B cell (primary cell): Measurements from ENCODE around the gene ZNF714. TPM values are rescaled to one million over a fixed set of nuclear protein-coding genes. Genes with fewer than 3 reads are reported as not detected.

Experiments
- ATAC-seq: fragments of 200-7000 bp; cut with Tn5 transposase; one replicate; pipeline ENCODE4 v1.10.0; 2021; ENCODE audit warnings: low read depth, mild to moderate bottlenecking, moderate number of reproducible peaks, moderate library complexity
- CTCF ChIA-PET: fragments of 350-600 bp; sonication (Branson Sonifier 250); formaldehyde crosslinking; loops from one replicate; lab custom pipeline; 2021; ENCODE audit warnings: antibody characterized with exemption, inconsistent platforms; lab: Charles Lee
- POLR2A ChIA-PET: fragments of 350-600 bp; sonication (Branson Sonifier 250); formaldehyde crosslinking; loops from one replicate; lab custom pipeline; 2021; ENCODE audit warnings: antibody characterized with exemption; lab: Charles Lee
- DNase-seq: peaks from one replicate; pipeline ENCODE4 v3.0.0; 2013
- H2AFZ ChIP-seq: 2 replicates; pipeline ENCODE4 v1.6.1; 2012; ENCODE audit warnings: mild to moderate bottlenecking, low read depth, low read length; ENCODE audit not compliant: insufficient read depth, poor library complexity, severe bottlenecking
- H3K27ac ChIP-seq, 2 donors: 1 replicate in 1 of 2; 2 replicates in 1 of 2; pipeline ENCODE4 v1.5.1; 2012 to 2013; ENCODE audit warnings: low read length in 2 of 2, mild to moderate bottlenecking in 2 of 2, moderate library complexity in 1 of 2
- H3K27me3 ChIP-seq, 4 experiments: fragments of 200-600 bp in 1 of 4; sonication (generic) in 1 of 4; replicated peaks in 1 of 4; 1 replicate in 2 of 4; 2 replicates in 2 of 4; pipeline versions ENCODE4 v1.6.1 to v1.7.0; 2013 to 2016; ENCODE audit warnings: low read length in 3 of 4, mild to moderate bottlenecking in 2 of 4, mixed read lengths in 1 of 4, moderate library complexity in 1 of 4; ENCODE audit not compliant: insufficient read depth in 4 of 4, control insufficient read depth in 3 of 4; ENCODE audit errors: control extremely low read depth in 1 of 4
- H3K36me3 ChIP-seq, 2 experiments: replicated peaks in 1 of 2; 1 replicate in 1 of 2; 2 replicates in 1 of 2; pipeline versions ENCODE4 v1.6.1 to v1.7.1; 2013; ENCODE audit warnings: low read length in 1 of 2; ENCODE audit not compliant: insufficient read depth in 2 of 2, control insufficient read depth in 1 of 2; ENCODE audit errors: control extremely low read depth in 1 of 2, extremely low read depth in 1 of 2
- H3K4me1 ChIP-seq, 2 donors: fragments of 200-600 bp in 1 of 2; sonication (generic) in 1 of 2; 1 replicate in 1 of 2; 2 replicates in 1 of 2; pipeline versions ENCODE4 v1.5.1 to v1.6.1; 2013 to 2017; ENCODE audit warnings: low read length in 2 of 2; ENCODE audit not compliant: control insufficient read depth in 2 of 2, insufficient read depth in 2 of 2
- H3K4me2 ChIP-seq: replicated peaks from 2 replicates; pipeline ENCODE3; 2012; ENCODE audit warnings: mild to moderate bottlenecking, low read depth, low read length; ENCODE audit not compliant: poor library complexity, severe bottlenecking
- H3K4me3 ChIP-seq, 5 experiments: fragments of 200-600 bp in 1 of 5; sonication (generic) in 1 of 5; 1 replicate in 3 of 5; 2 replicates in 2 of 5; pipeline versions ENCODE4 v1.5.1 to v1.7.0; 2011 to 2016; ENCODE audit warnings: low read length in 4 of 5, mild to moderate bottlenecking in 4 of 5, low read depth in 2 of 5, control low read depth in 1 of 5, moderate library complexity in 1 of 5; ENCODE audit not compliant: insufficient read depth in 1 of 5; ENCODE audit errors: control extremely low read depth in 1 of 5, extremely low read depth in 1 of 5
- H3K79me2 ChIP-seq: fragments of 200-600 bp; sonication (generic); one replicate; pipeline ENCODE4 v1.6.0; 2016; ENCODE audit warnings: low read length; ENCODE audit not compliant: control insufficient read depth, insufficient read depth
- H3K9ac ChIP-seq: fragments of 200-600 bp; sonication (generic); 2 replicates; pipeline ENCODE4 v1.6.1; 2017; ENCODE audit warnings: mild to moderate bottlenecking, low read length, moderate library complexity
- H3K9me3 ChIP-seq, 3 donors: one replicate each; pipeline versions ENCODE4 v1.6.1 to v1.7.1; 2013; ENCODE audit warnings: low read length in 2 of 3; ENCODE audit not compliant: control insufficient read depth in 2 of 3, insufficient read depth in 1 of 3; ENCODE audit errors: control extremely low read depth in 1 of 3
- H4K20me1 ChIP-seq: 2 replicates; pipeline ENCODE4 v1.6.0; 2012; ENCODE audit warnings: mild to moderate bottlenecking, low read length; ENCODE audit not compliant: insufficient read depth, control insufficient read depth, poor library complexity, severe bottlenecking
- H3K27ac Mint-ChIP-seq: one replicate; pipeline ENCODE4 v1.8.0; 2021; ENCODE audit warnings: mixed read lengths
- H3K27me3 Mint-ChIP-seq: one replicate; pipeline ENCODE4 v1.8.0; 2021; ENCODE audit warnings: mixed read lengths
- H3K4me1 Mint-ChIP-seq: one replicate; pipeline ENCODE4 v1.8.0; 2021; ENCODE audit warnings: mixed read lengths
- H3K4me3 Mint-ChIP-seq: one replicate; pipeline ENCODE4 v1.8.0; 2021; ENCODE audit warnings: mixed read lengths
- H3K9me3 Mint-ChIP-seq: one replicate; pipeline ENCODE4 v1.8.0; 2022; ENCODE audit warnings: mixed read lengths; ENCODE audit not compliant: insufficient read depth
- EZH2 ChIP-seq: IDR thresholded peaks from 2 replicates; pipeline ENCODE4 v1.6.1; 2012; ENCODE audit warnings: borderline replicate concordance, low read depth, mild to moderate bottlenecking, moderate library complexity, low read length; ENCODE audit not compliant: insufficient read depth, poor library complexity, severe bottlenecking
- WGBS: methylation state at CpG from one replicate; pipeline ENCODE4 v1.1.5; 2013; ENCODE audit warnings: missing lambda C conversion rate; ENCODE audit not compliant: insufficient coverage; 5-methylcytosine and 5-hydroxymethylcytosine counted together
- intact Hi-C: fragments of 100-400 bp; cut with micrococcal nuclease; formaldehyde crosslinking; loops from one replicate; pipeline ENCODE4 v1.10.0; 2022
- polyA plus RNA-seq: library from polyadenylated mRNA; depleted of rRNA; stranded (reverse); fragments of >200 nt; gene quantifications from 2 replicates; pipeline ENCODE4 v1.2.3, GENCODE V29; 2012
- total RNA-seq, 2 donors: library from RNA; stranded (reverse); fragments of 120-200 nt in 1 of 2; gene quantifications; 1 replicate in 1 of 2; 2 replicates in 1 of 2; pipeline versions ENCODE4 v1.2.3 to v1.2.4, GENCODE V29; 2013 to 2022
- TF ChIP-seq, protein P1 (sequence below): fragments of 200-600 bp; IDR thresholded peaks from one replicate; pipeline ENCODE4 v1.8.0; 2022; ENCODE audit warnings: antibody characterized with exemption, mild to moderate bottlenecking

ZNF714 gene
- total and polyA plus RNA-seq, 2 donors (not counting 1 experiment from before 2014, with no cell fraction given): 4.4 to 10.7 TPM

- H3K36me3 ChIP-seq: peaks cover 19 to 47% of the 10 kb centered on the region in 2 experiments
- WGBS: 100% methylated on average over 1 of the region's 2 CpGs
- CTCF ChIA-PET: interaction anchor here (0.6 kb wide), 1 partner anchor 317 kb away, joined by 3 read pairs; no protein-coding TSS in a partner anchor
These were observed 34.3 kb upstream of the ZNF714 start for GRCh38 chr19:21047716-21048115.

GRCh38 chr19:21052902-21053301, 29.1 kb upstream of the ZNF714 start:
- Histone ChIP-seq H3K4me1 (no peaks in the 10 kb centered on the region), H3K9me3 (peaks cover 19 to 53% (median 47%) of the 10 kb centered on the region in 3 donors), H3K4me2 (no peak overlapping the region), H3K79me2 (peaks cover 41% of the 10 kb centered on the region), H3K4me3 (no peak overlapping the region), H3K27ac (no peak overlapping the region), H3K9ac (no peak overlapping the region), H2AFZ (no peak overlapping the region), H3K27me3 (no peaks in the 10 kb centered on the region), H4K20me1 (no peaks in the 10 kb centered on the region), H3K36me3 (peaks cover 21 to 56% of the 10 kb centered on the region in 2 experiments)
- no peak for TF ChIP-seq EZH2
- TF ChIP-seq, protein P1, sequence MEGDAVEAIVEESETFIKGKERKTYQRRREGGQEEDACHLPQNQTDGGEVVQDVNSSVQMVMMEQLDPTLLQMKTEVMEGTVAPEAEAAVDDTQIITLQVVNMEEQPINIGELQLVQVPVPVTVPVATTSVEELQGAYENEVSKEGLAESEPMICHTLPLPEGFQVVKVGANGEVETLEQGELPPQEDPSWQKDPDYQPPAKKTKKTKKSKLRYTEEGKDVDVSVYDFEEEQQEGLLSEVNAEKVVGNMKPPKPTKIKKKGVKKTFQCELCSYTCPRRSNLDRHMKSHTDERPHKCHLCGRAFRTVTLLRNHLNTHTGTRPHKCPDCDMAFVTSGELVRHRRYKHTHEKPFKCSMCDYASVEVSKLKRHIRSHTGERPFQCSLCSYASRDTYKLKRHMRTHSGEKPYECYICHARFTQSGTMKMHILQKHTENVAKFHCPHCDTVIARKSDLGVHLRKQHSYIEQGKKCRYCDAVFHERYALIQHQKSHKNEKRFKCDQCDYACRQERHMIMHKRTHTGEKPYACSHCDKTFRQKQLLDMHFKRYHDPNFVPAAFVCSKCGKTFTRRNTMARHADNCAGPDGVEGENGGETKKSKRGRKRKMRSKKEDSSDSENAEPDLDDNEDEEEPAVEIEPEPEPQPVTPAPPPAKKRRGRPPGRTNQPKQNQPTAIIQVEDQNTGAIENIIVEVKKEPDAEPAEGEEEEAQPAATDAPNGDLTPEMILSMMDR: no peak
- Mint-ChIP-seq H3K4me1 (no peaks in the 10 kb centered on the region), H3K4me3 (no peak overlapping the region), H3K9me3 (peaks cover 18% of the 10 kb centered on the region), H3K27me3 (no peaks in the 10 kb centered on the region), H3K27ac (no peak overlapping the region)
- DNase-seq (no peak), ATAC-seq (no peak)
- CTCF ChIA-PET: no interaction called here
- intact Hi-C loops: no loop called here
- 100% methylated on average over 3 of the region's 5 CpGs for WGBS
- POLR2A ChIA-PET: no interaction called here

More at GRCh38 chr19:21047716-21048115, 34.3 kb upstream of the ZNF714 start:
- Histone ChIP-seq H3K4me3 (no peak overlapping the region), H2AFZ (no peak overlapping the region), H3K27me3 (no peaks in the 10 kb centered on the region), H3K4me1 (no peaks in the 10 kb centered on the region), H3K9ac (no peak overlapping the region), H3K79me2 (peaks cover 71% of the 10 kb centered on the region), H3K9me3 (peaks cover 15 to 38% (median 38%) of the 10 kb centered on the region in 3 donors), H3K4me2 (no peak overlapping the region), H3K27ac (peak overlapping the region in 1 of 2 donors; percentile 34), H4K20me1 (no peaks in the 10 kb centered on the region)
- POLR2A ChIA-PET: no interaction called here
- TF ChIP-seq, protein P1: no peak
- no peak for TF ChIP-seq EZH2
- Mint-ChIP-seq H3K4me3 (no peak overlapping the region), H3K9me3 (peaks cover 36% of the 10 kb centered on the region), H3K27me3 (no peaks in the 10 kb centered on the region), H3K27ac (no peak overlapping the region), H3K4me1 (peaks cover 14% of the 10 kb centered on the region)
- DNase-seq (peak; percentile 12), ATAC-seq (no peak)
- intact Hi-C loops: no loop called here
